HFFc6 (cell line): ENCODE results near the gene MLPH. TPM values are rescaled to one million over a fixed set of nuclear protein-coding genes. Genes with fewer than 3 reads are reported as not detected.

Experiments
- DNase-seq: peaks from one replicate; pipeline ENCODE4 v3.0.0-alpha.2; 2018
- H3K27ac Mint-ChIP-seq: 2 replicates; pipeline ENCODE4 v1.8.0; 2020; ENCODE audit warnings: mild to moderate bottlenecking, mixed read lengths
- H3K27me3 Mint-ChIP-seq: 2 replicates; pipeline ENCODE4 v1.8.0; 2021; ENCODE audit warnings: mild to moderate bottlenecking, moderate library complexity, mixed read lengths; ENCODE audit not compliant: insufficient read depth
- H3K36me3 Mint-ChIP-seq: 2 replicates; pipeline ENCODE4 v1.8.0; 2021; ENCODE audit warnings: low read depth, mixed read lengths
- H3K4me1 Mint-ChIP-seq: 2 replicates; pipeline ENCODE4 v1.8.0; 2020; ENCODE audit warnings: low read depth, mixed read lengths
- H3K4me3 Mint-ChIP-seq: 2 replicates; pipeline ENCODE4 v1.8.0; 2020; ENCODE audit warnings: mild to moderate bottlenecking, moderate library complexity, mixed read lengths
- H3K9me3 Mint-ChIP-seq: 2 replicates; pipeline ENCODE4 v1.8.0; 2020; ENCODE audit warnings: mild to moderate bottlenecking, mixed read lengths
- CTCF ChIP-seq: fragments of 200-600 bp; sonication (generic); IDR thresholded peaks from 2 replicates; pipeline ENCODE4 v1.5.0; 2021; ENCODE audit warnings: antibody characterized with exemption, mild to moderate bottlenecking
- total RNA-seq, 6 experiments: library from RNA; stranded (reverse); fragmentation: NEBNext Ultra II Directional; extraction: Animal tissue kit (Norgen Biotek cat#: 25700); gene quantifications; 2 replicates in 1 of 6; 3 replicates in 5 of 6; pipeline ENCODE4 v1.2.3, GENCODE V29; 2021

Gene MLPH
- total RNA-seq, 6 experiments from 2014 or later = 32.0 to 44.1 (median 41.0) TPM

GRCh38 chr2:237441605-237442274 lies 45.3 kb upstream of the MLPH start:
- H3K27me3 Mint-ChIP-seq = no peaks in the 10 kb centered on the region; the same call in 1 of the 2 replicates

GRCh38 chr2:237444071-237444470 lies 43.0 kb upstream of the MLPH start:
- Mint-ChIP-seq H3K9me3 (no peaks in the 10 kb centered on the region), H3K4me1 (peaks cover 39% of the 10 kb centered on the region), H3K4me3 (no peak overlapping the region), H3K36me3 (no peaks in the 10 kb centered on the region), H3K27ac (no peak overlapping the region; the same call in 1 of the 2 replicates), H3K27me3 (peaks cover 4% of the 10 kb centered on the region; the same call in 1 of the 2 replicates)
- DNase-seq = no peak
- TF ChIP-seq CTCF = no peak

More at GRCh38 chr2:237441605-237442274, 45.3 kb upstream of the MLPH start:
- H3K4me3 Mint-ChIP-seq = peak overlapping the region; percentile 49
- H3K27ac Mint-ChIP-seq = peak overlapping the region; percentile 83
- H3K9me3 Mint-ChIP-seq = no peaks in the 10 kb centered on the region
- peaks cover 54% of the 10 kb centered on the region for H3K4me1 Mint-ChIP-seq
- peak; percentile 71 for DNase-seq
- no peaks in the 10 kb centered on the region; the same call in 1 of the 2 replicates for H3K36me3 Mint-ChIP-seq
- TF ChIP-seq CTCF = no peak

- H3K4me1 Mint-ChIP-seq = peaks cover 38% of the 10 kb centered on the region
- H3K27ac Mint-ChIP-seq = no peak overlapping the region
- H3K27me3 Mint-ChIP-seq = peaks cover 4% of the 10 kb centered on the region; the same call in 1 of the 2 replicates
- no peak overlapping the region for H3K4me3 Mint-ChIP-seq
- H3K36me3 Mint-ChIP-seq = 0 out of 2 replicates have a peak, but pooled peaks cover 5% of the 10 kb centered on the region
- no peak for DNase-seq
- no peak for TF ChIP-seq CTCF
- H3K9me3 Mint-ChIP-seq = no peaks in the 10 kb centered on the region
Observed at GRCh38 chr2:237445611-237446337, 41.3 kb upstream of the MLPH start.

GRCh38 chr2:237446338-237446665 lies 40.7 kb upstream of the MLPH start:
- no peak for DNase-seq
- Mint-ChIP-seq H3K4me1 (peaks cover 38% of the 10 kb centered on the region), H3K4me3 (no peak overlapping the region), H3K27ac (no peak overlapping the region), H3K27me3 (peaks cover 4% of the 10 kb centered on the region; the same call in 1 of the 2 replicates), H3K36me3 (0 out of 2 replicates have a peak, but pooled peaks cover 5% of the 10 kb centered on the region), H3K9me3 (no peaks in the 10 kb centered on the region)
- no peak for TF ChIP-seq CTCF

GRCh38 chr2:237447496-237447895 lies 39.6 kb upstream of the MLPH start:
- Mint-ChIP-seq H3K9me3 (no peaks in the 10 kb centered on the region), H3K4me3 (no peak overlapping the region), H3K27me3 (peaks cover 4% of the 10 kb centered on the region; the same call in 1 of the 2 replicates), H3K4me1 (peaks cover 38% of the 10 kb centered on the region), H3K36me3 (0 out of 2 replicates have a peak, but pooled peaks cover 5% of the 10 kb centered on the region), H3K27ac (no peak overlapping the region)
- no peak for TF ChIP-seq CTCF
- no peak for DNase-seq
